HepG2 (cell line): Measurements from ENCODE around the gene SMARCAD1.

Experiments used
- SRSF1 ChIP-seq: fragments of 200-400 bp; formaldehyde crosslinking; optimal IDR thresholded peaks from 2 replicates; pipeline ENCODE3; 2017; ENCODE audit warnings: mild to moderate bottlenecking, low read depth, low read length, moderate library complexity
- ZNF335 ChIP-seq: sonication (generic); formaldehyde crosslinking; IDR thresholded peaks from 2 replicates; pipeline ENCODE4 v1.4.0; 2020; ENCODE audit warnings: missing genetic modification reagents
- ZNF605 ChIP-seq: sonication (generic); formaldehyde crosslinking; IDR thresholded peaks from 2 replicates; pipeline ENCODE4 v1.8.0; 2022; ENCODE audit warnings: mild to moderate bottlenecking, missing genetic modification reagents

DNA sequence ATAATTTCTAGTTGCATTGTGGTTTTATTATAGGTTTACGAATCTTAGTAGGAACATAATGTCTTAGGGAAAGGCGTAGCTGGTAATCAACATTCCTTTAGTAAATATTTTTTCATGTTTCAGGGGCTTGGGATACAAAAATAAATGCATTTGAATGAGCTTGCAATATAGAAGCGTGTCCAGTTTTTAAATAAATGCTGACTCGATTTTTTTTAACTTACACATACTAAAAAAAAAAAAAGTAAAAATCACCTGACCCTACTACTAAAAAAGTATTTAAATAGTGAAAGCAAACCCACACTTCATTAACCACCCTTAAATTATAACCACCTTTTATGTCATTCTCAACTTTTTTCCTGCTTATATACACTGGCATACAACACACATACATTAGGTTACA is 29.6 kb downstream of the SMARCAD1 start:
- TF ChIP-seq SRSF1 (no peak), ZNF335 (CRISPR knock-in tag) (no peak), ZNF605 (CRISPR knock-in tag) (no peak)
